Peyer's patch (tissue), 4 donors: Measurements from ENCODE around the gene MAP2K5. TPM values are rescaled to one million over a fixed set of nuclear protein-coding genes. Genes with fewer than 3 reads are reported as not detected.
"Not testable (repeated sequence)": the region's sequence is repeated elsewhere in the genome, so short reads cannot be mapped to it uniquely, and the experiment has no call there.

Experiments
- DNase-seq, 3 donors: peaks; one replicate each; pipeline ENCODE4 v3.0.0-alpha.2; 2017 to 2019
- H3K27ac ChIP-seq, 4 donors: fragments of 200-600 bp; sonication (generic); one replicate each; pipeline ENCODE4 v1.5.1; 2016 to 2019
- H3K27me3 ChIP-seq, 2 donors: fragments of 200-600 bp; sonication (generic); one replicate each; pipeline ENCODE4 v1.5.1; 2019
- H3K36me3 ChIP-seq, 3 donors: fragments of 200-600 bp; sonication (generic); one replicate each; pipeline ENCODE4 v1.5.1; 2016 to 2019
- H3K4me1 ChIP-seq, 4 donors: fragments of 200-600 bp; sonication (generic); one replicate each; pipeline ENCODE4 v1.5.1; 2016 to 2019
- H3K4me3 ChIP-seq, 4 donors: fragments of 200-600 bp; sonication (generic); 1 replicate in 3 of 4; 2 replicates in 1 of 4; pipeline ENCODE4 v1.5.1; 2016 to 2019; ENCODE audit warnings: mild to moderate bottlenecking in 1 of 4
- H3K9me3 ChIP-seq, 4 donors: fragments of 200-600 bp; sonication (generic); one replicate each; pipeline ENCODE4 v1.5.1; 2016 to 2019; ENCODE audit warnings: mild to moderate bottlenecking in 1 of 4
- CTCF ChIP-seq, 6 experiments: fragments of 450-650 bp in 4 of 6; fragments of 200-600 bp in 2 of 6; sonication (generic) in 1 of 6; IDR thresholded peaks; one replicate each; pipeline ENCODE4 v1.5.1; 2017 to 2019; ENCODE audit warnings: antibody characterized with exemption in 6 of 6, mild to moderate bottlenecking in 3 of 6, moderate library complexity in 1 of 6
- POLR2A ChIP-seq, 2 donors: fragments of 450-650 bp; IDR thresholded peaks; one replicate each; pipeline ENCODE4 v1.5.1; 2017; ENCODE audit warnings: antibody characterized with exemption in 2 of 2, mild to moderate bottlenecking in 2 of 2, moderate library complexity in 2 of 2
- total RNA-seq, 4 donors: library from RNA; depleted of rRNA; stranded (reverse); fragments of >200 nt; gene quantifications; one replicate each; pipeline ENCODE4 v1.1.0, GENCODE V29; 2016

MAP2K5 gene
- total RNA-seq, 4 donors from 2014 or later: 14.0 to 50.3 (median 21.2) TPM

- Histone ChIP-seq H3K27me3 (no peaks in the 10 kb centered on the region), H3K36me3 (peaks cover 0 to 8% (median 0%) of the 10 kb centered on the region in 3 donors), H3K4me3 (no peak overlapping the region), H3K27ac (no peak overlapping the region), H3K9me3 (no peaks in the 10 kb centered on the region), H3K4me1 (no peaks in the 10 kb centered on the region)
- TF ChIP-seq POLR2A (IDR thresholded peaks at IDR 0.05): no peak
- no peak for TF ChIP-seq CTCF (IDR thresholded peaks at IDR 0.05)
- no peak for DNase-seq
These were observed 117.9 kb downstream of the MAP2K5 start for GRCh38 chr15:67660446-67660845.

- peaks cover 0 to 8% (median 0%) of the 10 kb centered on the region in 3 donors for H3K36me3 ChIP-seq
- H3K9me3 ChIP-seq: no peaks in the 10 kb centered on the region
- no peak for TF ChIP-seq CTCF (IDR thresholded peaks at IDR 0.05)
- TF ChIP-seq POLR2A (IDR thresholded peaks at IDR 0.05): no peak
- no peak overlapping the region for H3K4me3 ChIP-seq
- H3K27ac ChIP-seq: no peak overlapping the region
- H3K27me3 ChIP-seq: no peaks in the 10 kb centered on the region
- no peak for DNase-seq
- H3K4me1 ChIP-seq: no peaks in the 10 kb centered on the region
These were observed 118.5 kb downstream of the MAP2K5 start for GRCh38 chr15:67660874-67661606.

GRCh38 chr15:67670647-67671305 is 128.3 kb downstream of the MAP2K5 start:
- H3K9me3 ChIP-seq: no peaks in the 10 kb centered on the region
- no peaks in the 10 kb centered on the region for H3K4me1 ChIP-seq
- TF ChIP-seq POLR2A (IDR thresholded peaks at IDR 0.05): no peak
- TF ChIP-seq CTCF (IDR thresholded peaks at IDR 0.05): no peak
- H3K27me3 ChIP-seq: no peaks in the 10 kb centered on the region
- DNase-seq: no peak
- no peaks in the 10 kb centered on the region for H3K36me3 ChIP-seq
- no peak overlapping the region for H3K27ac ChIP-seq
- H3K4me3 ChIP-seq: no peak overlapping the region

GRCh38 chr15:67672834-67673233 is 130.3 kb downstream of the MAP2K5 start:
- not testable (repeated sequence) for H3K36me3 ChIP-seq, DNase-seq

GRCh38 chr15:67674983-67675382 is 132.5 kb downstream of the MAP2K5 start:
- no peak for TF ChIP-seq CTCF (IDR thresholded peaks at IDR 0.05)
- TF ChIP-seq POLR2A (IDR thresholded peaks at IDR 0.05): no peak
- H3K9me3 ChIP-seq: no peaks in the 10 kb centered on the region
- no peaks in the 10 kb centered on the region for H3K4me1 ChIP-seq
- no peak overlapping the region for H3K4me3 ChIP-seq
- no peak overlapping the region for H3K27ac ChIP-seq
- H3K27me3 ChIP-seq: no peaks in the 10 kb centered on the region
- H3K36me3 ChIP-seq: no peaks in the 10 kb centered on the region
- DNase-seq: no peak

More at GRCh38 chr15:67672834-67673233, 130.3 kb downstream of the MAP2K5 start:
- H3K27me3 ChIP-seq, H3K4me3 ChIP-seq, H3K4me1 ChIP-seq, H3K9me3 ChIP-seq, H3K27ac ChIP-seq: not testable (repeated sequence)

GRCh38 chr15:67678089-67678488 is 135.6 kb downstream of the MAP2K5 start:
- Histone ChIP-seq H3K4me1 (no peaks in the 10 kb centered on the region), H3K9me3 (no peaks in the 10 kb centered on the region), H3K36me3 (no peaks in the 10 kb centered on the region), H3K27me3 (no peaks in the 10 kb centered on the region), H3K27ac (no peak overlapping the region), H3K4me3 (no peak overlapping the region)
- DNase-seq: no peak
- TF ChIP-seq CTCF (IDR thresholded peaks at IDR 0.05) (no peak), POLR2A (IDR thresholded peaks at IDR 0.05) (no peak)
